H1 (cell line): Measurements from ENCODE around the gene LRRC41. TPM values are rescaled to one million over a fixed set of nuclear protein-coding genes. Genes with fewer than 3 reads are reported as not detected.

Source experiments
- CTCF ChIA-PET: fragments of 300-600 bp; sonication (Branson Sonifier 250); formaldehyde crosslinking; loops from one replicate; lab custom pipeline; 2021; ENCODE audit not compliant: partially characterized antibody; lab: Charles Lee
- POLR2A ChIA-PET: fragments of 300-600 bp; sonication (Branson Sonifier 250); formaldehyde crosslinking; loops from one replicate; lab custom pipeline; 2021; ENCODE audit warnings: inconsistent platforms; ENCODE audit not compliant: partially characterized antibody; lab: Charles Lee
- DNase-seq, 2 experiments: peaks; one replicate each; pipeline versions ENCODE4 v3.0.0 to v3.0.0-alpha.2; 2010 to 2022; ENCODE audit warnings: low spot score in 2 of 2, low read depth in 1 of 2, mixed read lengths in 1 of 2
- FAIRE-seq: peaks from 2 replicates; lab custom pipeline; 2011; peaks lifted over from hg19 to GRCh38; lab: Jason Lieb, UNC
- H2AFZ ChIP-seq: 2 replicates; pipeline ENCODE4 v1.8.1; 2012; ENCODE audit warnings: low read length, inconsistent platforms
- H2AK5ac ChIP-seq: 2 replicates; pipeline ENCODE4 v1.6.1; 2013; ENCODE audit warnings: low read depth, low read length
- H2BK120ac ChIP-seq: replicated peaks from 2 replicates; pipeline ENCODE3; 2013; ENCODE audit warnings: low read depth, low read length, inconsistent platforms
- H2BK12ac ChIP-seq: 2 replicates; pipeline ENCODE4 v1.6.1; 2013; ENCODE audit warnings: low read depth, low read length
- H2BK15ac ChIP-seq: 2 replicates; pipeline ENCODE4 v1.6.1; 2013; ENCODE audit warnings: low read length
- H2BK20ac ChIP-seq: 2 replicates; pipeline ENCODE4 v1.6.1; 2013; ENCODE audit warnings: low read length
- H2BK5ac ChIP-seq: 2 replicates; pipeline ENCODE4 v1.6.1; 2013; ENCODE audit warnings: low read depth, low read length
- H3K14ac ChIP-seq: 2 replicates; pipeline ENCODE4 v1.6.1; 2013; ENCODE audit warnings: inconsistent platforms; ENCODE audit not compliant: insufficient read length
- H3K18ac ChIP-seq: 2 replicates; pipeline ENCODE4 v1.6.1; 2013; ENCODE audit warnings: low read length; ENCODE audit errors: extremely low read depth
- H3K23ac ChIP-seq: 2 replicates; pipeline ENCODE4 v1.6.1; 2013; ENCODE audit warnings: inconsistent platforms; ENCODE audit not compliant: insufficient read length
- H3K23me2 ChIP-seq: 2 replicates; pipeline ENCODE4 v1.6.1; 2013; ENCODE audit warnings: low read depth, low read length
- H3K27ac ChIP-seq: 2 replicates; pipeline ENCODE4 v1.6.1; 2011; ENCODE audit warnings: low read depth, low read length, inconsistent platforms
- H3K27me3 ChIP-seq, 4 experiments: replicated peaks in 1 of 4; 1 replicate in 1 of 4; 2 replicates in 3 of 4; pipeline versions ENCODE4 v1.6.1 to v1.8.1; 2011 to 2013; ENCODE audit warnings: low read length in 3 of 4, mild to moderate bottlenecking in 3 of 4, inconsistent platforms in 2 of 4, mixed read lengths in 2 of 4, moderate library complexity in 1 of 4; ENCODE audit not compliant: control insufficient read depth in 3 of 4, insufficient read depth in 3 of 4; ENCODE audit errors: extremely low read depth in 1 of 4
- H3K36me3 ChIP-seq, 4 experiments: 2 replicates each; pipeline versions ENCODE4 v1.6.1 to v1.8.1; 2011 to 2013; ENCODE audit warnings: mild to moderate bottlenecking in 4 of 4, low read length in 3 of 4, moderate library complexity in 2 of 4, control low read depth in 1 of 4, inconsistent platforms in 1 of 4; ENCODE audit not compliant: insufficient read depth in 4 of 4, control insufficient read depth in 2 of 4
- H3K4ac ChIP-seq: replicated peaks from 2 replicates; pipeline ENCODE3; 2013; ENCODE audit warnings: low read length, low read depth, mixed read lengths, inconsistent platforms; ENCODE audit not compliant: insufficient read length
- H3K4me1 ChIP-seq, 4 experiments: replicated peaks in 1 of 4; 1 replicate in 1 of 4; 2 replicates in 3 of 4; pipeline versions ENCODE4 v1.6.1 to v1.8.1; 2011 to 2013; ENCODE audit warnings: low read length in 3 of 4, inconsistent platforms in 2 of 4, mixed read lengths in 1 of 4; ENCODE audit not compliant: insufficient read depth in 4 of 4, control insufficient read depth in 3 of 4
- H3K4me2 ChIP-seq, 2 experiments: 2 replicates each; pipeline versions ENCODE4 v1.6.1 to v1.8.1; 2011 to 2013; ENCODE audit warnings: low read depth in 2 of 2, low read length in 2 of 2, control low read depth in 1 of 2, inconsistent platforms in 1 of 2, mild to moderate bottlenecking in 1 of 2; ENCODE audit not compliant: insufficient read depth in 1 of 2
- H3K4me3 ChIP-seq, 4 experiments: fragments of 200-600, 300-600 bp in 1 of 4; sonication (generic), shearing (Covaris generic), sonication (Bioruptor Twin) in 1 of 4; 2 replicates each; pipeline versions ENCODE4 v1.5.1 to v1.8.1; 2011 to 2016; ENCODE audit warnings: low read length in 4 of 4, low read depth in 3 of 4, control low read depth in 2 of 4, inconsistent platforms in 2 of 4, mild to moderate bottlenecking in 2 of 4, mixed read lengths in 1 of 4, moderate library complexity in 1 of 4; ENCODE audit not compliant: insufficient read depth in 2 of 4; ENCODE audit errors: extremely low read depth in 1 of 4
- H3K56ac ChIP-seq: replicated peaks from 2 replicates; pipeline ENCODE3; 2013; ENCODE audit warnings: low read depth, mild to moderate bottlenecking, mixed read lengths, low read length, inconsistent platforms; ENCODE audit not compliant: insufficient read length
- H3K79me1 ChIP-seq: 2 replicates; pipeline ENCODE4 v1.6.1; 2013; ENCODE audit warnings: low read depth, low read length, control low read depth
- H3K79me2 ChIP-seq, 2 experiments: 2 replicates each; pipeline versions ENCODE4 v1.6.1 to v1.8.1; 2012 to 2013; ENCODE audit warnings: low read length in 2 of 2, mild to moderate bottlenecking in 2 of 2, inconsistent platforms in 1 of 2; ENCODE audit not compliant: insufficient read depth in 2 of 2, control insufficient read depth in 1 of 2
- H3K9ac ChIP-seq, 4 experiments: replicated peaks in 1 of 4; 1 replicate in 1 of 4; 2 replicates in 3 of 4; pipeline versions ENCODE4 v1.6.1 to v1.8.1; 2011 to 2013; ENCODE audit warnings: low read depth in 3 of 4, low read length in 3 of 4, control low read depth in 2 of 4, mild to moderate bottlenecking in 2 of 4, moderate library complexity in 2 of 4, inconsistent platforms in 1 of 4; ENCODE audit errors: extremely low read depth in 1 of 4
- H3K9me3 ChIP-seq, 2 experiments: 2 replicates each; pipeline versions ENCODE4 v1.6.1 to v1.8.1; 2012 to 2013; ENCODE audit warnings: mild to moderate bottlenecking in 2 of 2, moderate library complexity in 2 of 2, control low read depth in 1 of 2, inconsistent platforms in 1 of 2, low read depth in 1 of 2, low read length in 1 of 2, mixed read lengths in 1 of 2; ENCODE audit not compliant: insufficient read depth in 2 of 2
- H4K20me1 ChIP-seq, 2 experiments: replicated peaks in 1 of 2; 2 replicates each; pipeline versions ENCODE3 to v1.8.1; 2011 to 2013; ENCODE audit warnings: inconsistent platforms in 2 of 2, low read length in 2 of 2, mild to moderate bottlenecking in 1 of 2; ENCODE audit not compliant: insufficient read depth in 2 of 2, control insufficient read depth in 1 of 2
- H4K5ac ChIP-seq: 2 replicates; pipeline ENCODE4 v1.6.1; 2013; ENCODE audit warnings: low read length, low read depth, mixed read lengths, inconsistent platforms; ENCODE audit not compliant: insufficient read length
- H4K8ac ChIP-seq: 2 replicates; pipeline ENCODE4 v1.8.0; 2013; ENCODE audit warnings: mild to moderate bottlenecking, moderate library complexity, low read length, inconsistent platforms; ENCODE audit not compliant: insufficient read depth; ENCODE audit errors: extremely low read depth
- H4K91ac ChIP-seq: replicated peaks from 2 replicates; pipeline ENCODE3; 2013; ENCODE audit warnings: low read length, mixed read lengths, inconsistent platforms; ENCODE audit not compliant: insufficient read length
- BACH1 ChIP-seq: IDR thresholded peaks from 2 replicates; pipeline ENCODE4 v1.6.1; 2012; ENCODE audit warnings: low read length, improper control_type of control experiment
- CREB1 ChIP-seq: IDR thresholded peaks from 2 replicates; pipeline ENCODE4 v1.6.1; 2012; ENCODE audit warnings: inconsistent platforms
- JUND ChIP-seq: IDR thresholded peaks from 2 replicates; pipeline ENCODE4 v1.6.1; 2011; ENCODE audit warnings: mild to moderate bottlenecking, improper control_type of control experiment, low read length
- MAX ChIP-seq: IDR thresholded peaks from 2 replicates; pipeline ENCODE4 v1.6.1; 2012; ENCODE audit warnings: inconsistent platforms
- POLR2AphosphoS5 ChIP-seq: IDR thresholded peaks from 2 replicates; pipeline ENCODE4 v1.6.1; 2011; ENCODE audit warnings: low read depth, low read length
- SIN3A ChIP-seq, 2 experiments: IDR thresholded peaks in 1 of 2; conservative IDR thresholded peaks in 1 of 2; 2 replicates each; pipeline ENCODE4 v1.6.1; 2011 to 2012; ENCODE audit warnings: low read length in 2 of 2, improper control_type of control experiment in 1 of 2, low read depth in 1 of 2, mild to moderate bottlenecking in 1 of 2
- SIRT6 ChIP-seq: IDR thresholded peaks from one replicate; pipeline ENCODE4 v1.7.1; 2012; ENCODE audit warnings: low read length, inconsistent platforms
- SP2 ChIP-seq: IDR thresholded peaks from 2 replicates; pipeline ENCODE4 v1.6.1; 2012; ENCODE audit warnings: mild to moderate bottlenecking, low read length, inconsistent platforms
- TAF1 ChIP-seq: IDR thresholded peaks from 2 replicates; pipeline ENCODE4 v1.6.1; 2011; ENCODE audit warnings: mild to moderate bottlenecking, low read depth, low read length
- TAF7 ChIP-seq: optimal IDR thresholded peaks from 2 replicates; pipeline ENCODE3; 2011; ENCODE audit warnings: low read depth, mild to moderate bottlenecking, inconsistent platforms, low read length, moderate library complexity, borderline replicate concordance
- TCF12 ChIP-seq: IDR thresholded peaks from 2 replicates; pipeline ENCODE4 v1.6.1; 2011; ENCODE audit warnings: low read depth, mild to moderate bottlenecking, low read length
- TEAD4 ChIP-seq: IDR thresholded peaks from 2 replicates; pipeline ENCODE4 v1.6.1; 2012; ENCODE audit warnings: low read depth, low read length, inconsistent platforms, mixed read lengths
- WGBS, 2 experiments: shearing (Covaris generic) in 1 of 2; methylation state at CpG; one replicate each; pipeline versions ENCODE4 v1.1.6 to v1.1.7; 2013 to 2015; ENCODE audit warnings: low lambda C conversion rate in 2 of 2, mixed read lengths in 2 of 2, inconsistent platforms in 1 of 2, low coverage in 1 of 2, missing lambda C conversion rate in 1 of 2; ENCODE audit not compliant: insufficient replicate concordance in 2 of 2, insufficient coverage in 1 of 2, insufficient read length in 1 of 2; ENCODE audit errors: extremely low coverage in 1 of 2, missing lambda C conversion rate in 1 of 2; 5-methylcytosine and 5-hydroxymethylcytosine counted together
- polyA plus RNA-seq, 7 experiments: library from polyadenylated mRNA; depleted of rRNA in 3 of 7; stranded (reverse) in 5 of 7; unstranded in 2 of 7; fragments of >200 nt in 5 of 7; fragments of 200-250 nt in 2 of 7; gene quantifications; 1 replicate in 5 of 7; 2 replicates in 1 of 7; 4 replicates in 1 of 7; pipeline versions ENCODE4 v1.2.1 to v1.2.3, GENCODE V29; 2011 to 2013; ENCODE audit warnings: missing spikeins in 2 of 7, mixed read lengths in 2 of 7
- total RNA-seq: library from RNA; stranded (reverse); fragmentation: NEBNext Ultra II Directional; extraction: Animal tissue kit (Norgen Biotek cat#: 25700); gene quantifications from 2 replicates; pipeline ENCODE4 v1.2.1, GENCODE V29; 2021

Gene LRRC41
- total and polyA plus RNA-seq, 2 of the 8 experiments (the other 6 are each of a cell fraction or from before 2014, with no cell fraction given), result 36.8 to 51.2 TPM

- H2AK5ac ChIP-seq, result no peak overlapping the region
- H2BK120ac ChIP-seq, result no peak overlapping the region
- H3K23ac ChIP-seq, result no peak overlapping the region
- H3K36me3 ChIP-seq, result no peaks in the 10 kb centered on the region
- H2BK12ac ChIP-seq, result no peak overlapping the region
- H4K5ac ChIP-seq, result no peak overlapping the region
- no peaks in the 10 kb centered on the region for H3K79me2 ChIP-seq
- H3K9me3 ChIP-seq, result peaks cover 3% of the 10 kb centered on the region in 2 experiments; a peak in 2 of 4 replicates
- H3K27ac ChIP-seq, result no peak overlapping the region
- H3K4me1 ChIP-seq, result peaks cover 0 to 4% (median 0%) of the 10 kb centered on the region in 4 experiments; a peak in 2 of 7 replicates
- H3K56ac ChIP-seq, result no peak overlapping the region
- no peak overlapping the region for H4K8ac ChIP-seq
- H3K4me2 ChIP-seq, result no peak overlapping the region
- ChIA-PET CTCF (no interaction called here), POLR2A (no interaction called here)
- no peak overlapping the region for H3K14ac ChIP-seq
- no peaks in the 10 kb centered on the region for H4K20me1 ChIP-seq
- H3K23me2 ChIP-seq, result peaks cover 4% of the 10 kb centered on the region; the same call in 1 of the 2 replicates
- no peak overlapping the region for H2BK5ac ChIP-seq
- no peak overlapping the region for H2BK20ac ChIP-seq
- WGBS, 2 experiments, result 92% methylated on average over 1 of the region's 1 CpG; no CpG with 5 or more reads in 1 of the 2 experiments
- H2AFZ ChIP-seq, result no peak overlapping the region
- H4K91ac ChIP-seq, result no peak overlapping the region
- no peak for DNase-seq
- no peak for FAIRE-seq
- no peak overlapping the region for H3K9ac ChIP-seq
- no peak overlapping the region for H3K18ac ChIP-seq
- no peak overlapping the region for H2BK15ac ChIP-seq
- H3K27me3 ChIP-seq, result no peaks in the 10 kb centered on the region
- H3K79me1 ChIP-seq, result no peaks in the 10 kb centered on the region
- H3K4ac ChIP-seq, result no peak overlapping the region
- H3K4me3 ChIP-seq, result no peak overlapping the region
- no peak for TF ChIP-seq CREB1
- TF ChIP-seq JUND, result no peak
- no peak for TF ChIP-seq TEAD4
- no peak for TF ChIP-seq SIN3A (conservative IDR thresholded peaks at IDR 0.05 in 1 of 2, IDR thresholded peaks at IDR 0.05 in 1 of 2; ENCODE audit: low read depth in 1 of 2, low read length in 2 of 2)
- no peak for TF ChIP-seq MAX
- TF ChIP-seq SP2, result no peak
- no peak for TF ChIP-seq SIRT6
- no peak for TF ChIP-seq TCF12
- no peak for TF ChIP-seq TAF7
- TF ChIP-seq BACH1, result no peak
- no peak for TF ChIP-seq POLR2AphosphoS5
- TF ChIP-seq TAF1, result no peak
Observed at GRCh38 chr1:46242918-46243317, 60.5 kb downstream of the LRRC41 start.
